ENCODE measurements around the gene COX5B. TPM values are rescaled to one million over a fixed set of nuclear protein-coding genes. Genes with fewer than 3 reads are reported as not detected.

Gene COX5B
- total RNA-seq, 1 donor from 2014 or later, result 148 TPM

GRCh38 chr2:97688062-97688827 is 42.4 kb downstream of the COX5B start:
- Histone ChIP-seq H3K4me2 (no peak overlapping the region), H3K9ac (no peak overlapping the region), H3K79me2 (ENCODE audit: low read depth) (no peaks in the 10 kb centered on the region), H3K27ac (no peak overlapping the region), H3K4me1 (no peaks in the 10 kb centered on the region), H3K9me3 (ENCODE audit: low read depth) (no peaks in the 10 kb centered on the region), H2AFZ (replicated peaks) (no peak overlapping the region), H3K36me3 (no peaks in the 10 kb centered on the region), H3K27me3 (no peaks in the 10 kb centered on the region), H3F3A (ENCODE audit: low read depth) (no peaks in the 10 kb centered on the region), H4K20me1 (ENCODE audit: low read depth) (no peaks in the 10 kb centered on the region), H3K4me3 (no peak overlapping the region)
- DNase-seq (ENCODE audit: low spot score), result no peak
- Mint-ChIP-seq H3K27me3 (ENCODE audit: insufficient read depth, low read depth) (peaks cover 2% of the 10 kb centered on the region), H3K27ac (no peak overlapping the region), H3K4me3 (no peak overlapping the region), H3K36me3 (no peaks in the 10 kb centered on the region), H3K9me3 (peaks cover 3% of the 10 kb centered on the region), H3K4me1 (peaks cover 7% of the 10 kb centered on the region)
- TF ChIP-seq EZH2 (IDR thresholded peaks at IDR 0.05) (no peak), CTCF (IDR thresholded peaks at IDR 0.05) (no peak), EZH2phosphoT487 (IDR thresholded peaks at IDR 0.05) (no peak)

DNA sequence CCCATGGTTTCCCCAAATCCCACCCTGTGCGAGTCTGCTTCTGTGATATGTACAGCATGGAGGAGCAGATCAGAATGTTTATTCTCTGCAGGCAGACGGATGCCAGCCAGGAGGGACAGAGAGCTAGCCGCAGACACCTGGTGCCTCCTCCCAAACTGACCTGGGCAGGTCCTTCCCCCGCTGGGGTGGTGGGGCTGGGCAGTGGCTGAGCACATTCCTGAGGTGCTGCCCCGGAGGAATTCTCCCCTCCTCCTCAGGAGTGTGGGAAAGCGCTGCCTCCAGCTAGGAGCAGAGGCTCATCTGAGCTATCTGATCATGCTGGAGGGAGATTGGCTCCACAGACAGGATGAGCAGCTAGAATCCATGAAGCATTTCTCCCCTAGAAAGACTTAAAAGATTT is 45.3 kb downstream of the COX5B start:
- Histone ChIP-seq H3K9me3 (ENCODE audit: low read depth) (no peaks in the 10 kb centered on the region), H3K36me3 (no peaks in the 10 kb centered on the region), H3K4me2 (no peak overlapping the region), H3K27ac (no peak overlapping the region), H3K4me1 (no peaks in the 10 kb centered on the region), H3K9ac (no peak overlapping the region), H3K4me3 (no peak overlapping the region), H3K27me3 (no peaks in the 10 kb centered on the region), H3F3A (ENCODE audit: low read depth) (no peaks in the 10 kb centered on the region), H2AFZ (replicated peaks) (no peak overlapping the region), H4K20me1 (ENCODE audit: low read depth) (no peaks in the 10 kb centered on the region), H3K79me2 (ENCODE audit: low read depth) (no peaks in the 10 kb centered on the region)
- DNase-seq (ENCODE audit: low spot score), result peak; percentile 57
- no peak overlapping the region for H3K4me3 Mint-ChIP-seq
- H3K27me3 Mint-ChIP-seq (ENCODE audit: insufficient read depth, low read depth), result peaks cover 2% of the 10 kb centered on the region
- no peaks in the 10 kb centered on the region for H3K9me3 Mint-ChIP-seq
- no peaks in the 10 kb centered on the region for H3K36me3 Mint-ChIP-seq
- H3K27ac Mint-ChIP-seq, result peak overlapping the region; percentile 22
- no peak for TF ChIP-seq EZH2 (IDR thresholded peaks at IDR 0.05)
- TF ChIP-seq EZH2phosphoT487 (IDR thresholded peaks at IDR 0.05), result no peak
- TF ChIP-seq CTCF (IDR thresholded peaks at IDR 0.05), result no peak
- H3K4me1 Mint-ChIP-seq, result peaks cover 7% of the 10 kb centered on the region

- peaks cover 13% of the 10 kb centered on the region for H3K4me1 Mint-ChIP-seq
- Histone ChIP-seq H3K36me3 (no peaks in the 10 kb centered on the region), H3K4me3 (no peak overlapping the region), H3K9me3 (ENCODE audit: low read depth) (no peaks in the 10 kb centered on the region), H3F3A (ENCODE audit: low read depth) (no peaks in the 10 kb centered on the region), H3K79me2 (ENCODE audit: low read depth) (no peaks in the 10 kb centered on the region), H3K4me1 (no peaks in the 10 kb centered on the region), H3K9ac (no peak overlapping the region), H2AFZ (replicated peaks) (no peak overlapping the region), H3K4me2 (no peak overlapping the region), H4K20me1 (ENCODE audit: low read depth) (no peaks in the 10 kb centered on the region), H3K27ac (no peak overlapping the region), H3K27me3 (no peaks in the 10 kb centered on the region)
- H3K27me3 Mint-ChIP-seq (ENCODE audit: insufficient read depth, low read depth), result no peaks in the 10 kb centered on the region
- no peak for DNase-seq (ENCODE audit: low spot score)
- no peaks in the 10 kb centered on the region for H3K9me3 Mint-ChIP-seq
- H3K27ac Mint-ChIP-seq, result no peak overlapping the region
- no peaks in the 10 kb centered on the region for H3K36me3 Mint-ChIP-seq
- no peak for TF ChIP-seq EZH2 (IDR thresholded peaks at IDR 0.05)
- TF ChIP-seq EZH2phosphoT487 (IDR thresholded peaks at IDR 0.05), result no peak
- no peak for TF ChIP-seq CTCF (IDR thresholded peaks at IDR 0.05)
- H3K4me3 Mint-ChIP-seq, result no peak overlapping the region
These were observed 47.6 kb downstream of the COX5B start for GRCh38 chr2:97693476-97693875.

Measured in neural progenitor cell (in vitro differentiated cells).